HG03064 (cell line): Measurements from ENCODE around the gene MACROD2.
"Not testable (repeated sequence)": the region's sequence is repeated elsewhere in the genome, so short reads cannot be mapped to it uniquely, and the experiment has no call there.

ENCODE experiments used
- ATAC-seq: cut with Tn5 transposase; IDR thresholded peaks from one replicate; pipeline ENCODE4 v1.9.1; 2021; ENCODE audit warnings: low read depth; ENCODE audit not compliant: unreplicated experiment

The MACROD2 gene

GRCh38 chr20:15162079-15162647 lies 1166.8 kb downstream of the MACROD2 start:
- peak; percentile 66 for ATAC-seq

GRCh38 chr20:15163632-15164031 lies 1168.3 kb downstream of the MACROD2 start:
- no peak for ATAC-seq

- no peak for ATAC-seq
These were observed 1169.4 kb downstream of the MACROD2 start for GRCh38 chr20:15164726-15165125.

GRCh38 chr20:15166744-15167143 lies 1171.4 kb downstream of the MACROD2 start:
- no peak for ATAC-seq

GRCh38 chr20:15171016-15171415 lies 1175.7 kb downstream of the MACROD2 start:
- no peak for ATAC-seq

GRCh38 chr20:15176929-15177328 lies 1181.6 kb downstream of the MACROD2 start:
- ATAC-seq = no peak

- no peak for ATAC-seq
These were observed 1183.3 kb downstream of the MACROD2 start for GRCh38 chr20:15178581-15178980.

GRCh38 chr20:15179381-15179780 lies 1184.1 kb downstream of the MACROD2 start:
- no peak for ATAC-seq

- ATAC-seq = no peak
These were observed 1184.5 kb downstream of the MACROD2 start for GRCh38 chr20:15179781-15180180.

- ATAC-seq = no peak
These were observed 1190.0 kb downstream of the MACROD2 start for GRCh38 chr20:15185322-15185721.

GRCh38 chr20:15185913-15186312 lies 1190.6 kb downstream of the MACROD2 start:
- ATAC-seq = no peak

- ATAC-seq = no peak
These were observed 1192.3 kb downstream of the MACROD2 start for GRCh38 chr20:15187612-15188011.

- ATAC-seq = no peak
These were observed 1193.1 kb downstream of the MACROD2 start for GRCh38 chr20:15188415-15188814.

- no peak for ATAC-seq
These were observed 1195.9 kb downstream of the MACROD2 start for GRCh38 chr20:15191082-15191723.

GRCh38 chr20:15195378-15195777 lies 1200.1 kb downstream of the MACROD2 start:
- no peak for ATAC-seq

- ATAC-seq = no peak
These were observed 1201.4 kb downstream of the MACROD2 start for GRCh38 chr20:15196547-15197255.

GRCh38 chr20:15198017-15198416 lies 1202.7 kb downstream of the MACROD2 start:
- not testable (repeated sequence) for ATAC-seq

- ATAC-seq = peak; percentile 47
These were observed 1204.4 kb downstream of the MACROD2 start for GRCh38 chr20:15199698-15200097.

GRCh38 chr20:15200147-15200565 lies 1204.8 kb downstream of the MACROD2 start:
- peak; percentile 83 for ATAC-seq

GRCh38 chr20:15201602-15202001 lies 1206.3 kb downstream of the MACROD2 start:
- no peak for ATAC-seq

- ATAC-seq = no peak
These were observed 1208.9 kb downstream of the MACROD2 start for GRCh38 chr20:15204234-15204633.

GRCh38 chr20:15205028-15205427 lies 1209.7 kb downstream of the MACROD2 start:
- no peak for ATAC-seq
